ENCODE data around the gene CELA2A. TPM values are rescaled to one million over a fixed set of nuclear protein-coding genes. Genes with fewer than 3 reads are reported as not detected.
"Not testable (repeated sequence)": the region's sequence is repeated elsewhere in the genome, so short reads cannot be mapped to it uniquely, and the experiment has no call there.

CELA2A gene
- total RNA-seq, 1 experiment from 2014 or later, result not detected

- Histone ChIP-seq H2AFZ (no peak overlapping the region), H3K27ac (no peak overlapping the region), H3K4me3 (no peak overlapping the region), H3K4me2 (no peak overlapping the region), H3K36me3 (ENCODE audit: low read depth) (no peaks in the 10 kb centered on the region), H3K79me2 (ENCODE audit: low read depth) (no peaks in the 10 kb centered on the region), H3K9me2 (ENCODE audit: insufficient read depth) (no peaks in the 10 kb centered on the region), H4K20me1 (ENCODE audit: insufficient read depth) (no peaks in the 10 kb centered on the region), H3K4me1 (replicated peaks; ENCODE audit: insufficient read depth) (no peaks in the 10 kb centered on the region), H3K27me3 (ENCODE audit: insufficient read depth, low read depth) (no peaks in the 10 kb centered on the region), H3K9me3 (ENCODE audit: insufficient read depth, low read depth) (no peaks in the 10 kb centered on the region), H3F3A (ENCODE audit: insufficient read depth, low read depth) (no peaks in the 10 kb centered on the region)
- TF ChIP-seq EZH2 (IDR thresholded peaks at IDR 0.05; ENCODE audit: low read depth) (no peak), CTCF (conservative IDR thresholded peaks at IDR 0.05) (no peak)
- intact Hi-C loops (cut with micrococcal nuclease; ENCODE audit: unreplicated experiment), result no loop called here
- ChIA-PET CTCF (no interaction called here), POLR2A (ENCODE audit: unreplicated experiment) (no interaction called here)
- no peak for DNase-seq
- BruUV-seq (replicated peaks), result no TSS peak
Observed at GRCh38 chr1:15483971-15484370, 27.4 kb downstream of the CELA2A start.

- H3K27me3 ChIP-seq (ENCODE audit: insufficient read depth, low read depth); H3K4me1 ChIP-seq (replicated peaks; ENCODE audit: insufficient read depth); H3K36me3 ChIP-seq (ENCODE audit: low read depth); H3K9me3 ChIP-seq (ENCODE audit: insufficient read depth, low read depth); H3K9me2 ChIP-seq (ENCODE audit: insufficient read depth); intact Hi-C loops (cut with micrococcal nuclease; ENCODE audit: unreplicated experiment); BruUV-seq (replicated peaks); POLR2A ChIA-PET (ENCODE audit: unreplicated experiment); H3K79me2 ChIP-seq (ENCODE audit: low read depth); H2AFZ ChIP-seq; H4K20me1 ChIP-seq (ENCODE audit: insufficient read depth); CTCF ChIA-PET; H3K4me2 ChIP-seq; H3K27ac ChIP-seq; DNase-seq; H3K4me3 ChIP-seq; H3F3A ChIP-seq (ENCODE audit: insufficient read depth, low read depth): not testable (repeated sequence)
Observed at GRCh38 chr1:15484443-15484842, 27.9 kb downstream of the CELA2A start.

- intact Hi-C loops (cut with micrococcal nuclease; ENCODE audit: unreplicated experiment), result no loop called here
- DNase-seq, result no peak
- CTCF ChIA-PET, result no interaction called here
- no TSS peak for BruUV-seq (replicated peaks)
- Histone ChIP-seq H3K36me3 (ENCODE audit: low read depth) (no peaks in the 10 kb centered on the region), H3K27me3 (ENCODE audit: insufficient read depth, low read depth) (no peaks in the 10 kb centered on the region), H3K4me3 (no peak overlapping the region), H3K27ac (no peak overlapping the region), H2AFZ (no peak overlapping the region), H4K20me1 (ENCODE audit: insufficient read depth) (no peaks in the 10 kb centered on the region), H3K79me2 (ENCODE audit: low read depth) (no peaks in the 10 kb centered on the region), H3K4me2 (no peak overlapping the region), H3K4me1 (replicated peaks; ENCODE audit: insufficient read depth) (no peaks in the 10 kb centered on the region), H3K9me3 (ENCODE audit: insufficient read depth, low read depth) (no peaks in the 10 kb centered on the region), H3F3A (ENCODE audit: insufficient read depth, low read depth) (no peaks in the 10 kb centered on the region), H3K9me2 (ENCODE audit: insufficient read depth) (no peaks in the 10 kb centered on the region)
- POLR2A ChIA-PET (ENCODE audit: unreplicated experiment), result no interaction called here
- TF ChIP-seq CTCF (conservative IDR thresholded peaks at IDR 0.05) (no peak), EZH2 (IDR thresholded peaks at IDR 0.05; ENCODE audit: low read depth) (no peak)
Observed at GRCh38 chr1:15485636-15486035, 29.1 kb downstream of the CELA2A start.

- H3K9me2 ChIP-seq (ENCODE audit: insufficient read depth); H3K79me2 ChIP-seq (ENCODE audit: low read depth); intact Hi-C loops (cut with micrococcal nuclease; ENCODE audit: unreplicated experiment): not testable (repeated sequence)
Observed at GRCh38 chr1:15486844-15487610, 30.5 kb downstream of the CELA2A start.

More at GRCh38 chr1:15486844-15487610, 30.5 kb downstream of the CELA2A start:
- H3F3A ChIP-seq (ENCODE audit: insufficient read depth, low read depth); H3K4me1 ChIP-seq (replicated peaks; ENCODE audit: insufficient read depth); H3K27ac ChIP-seq; H3K4me2 ChIP-seq; BruUV-seq (replicated peaks); H3K4me3 ChIP-seq; H3K36me3 ChIP-seq (ENCODE audit: low read depth); DNase-seq; H3K9me3 ChIP-seq (ENCODE audit: insufficient read depth, low read depth); POLR2A ChIA-PET (ENCODE audit: unreplicated experiment); H3K27me3 ChIP-seq (ENCODE audit: insufficient read depth, low read depth); H2AFZ ChIP-seq; H4K20me1 ChIP-seq (ENCODE audit: insufficient read depth): not testable (repeated sequence)
- CTCF ChIA-PET, result interaction anchor here (0.6 kb wide), 1 partner anchor 97 kb away, joined by 3 read pairs; no protein-coding TSS in a partner anchor

All from PC-9 (cell line).